Measurements from ENCODE around the gene SRSF2. TPM values are rescaled to one million over a fixed set of nuclear protein-coding genes. Genes with fewer than 3 reads are reported as not detected.
"Not testable (repeated sequence)": the region's sequence is repeated elsewhere in the genome, so short reads cannot be mapped to it uniquely, and the experiment has no call there.

The SRSF2 gene
- 453 and 468 TPM in 2 replicates for total RNA-seq

GRCh38 chr17:76737082-76737675 lies at the start of gene SRSF2:
Gene SRSF2 (minus strand): TSS chr17:76737331. CDS start chr17:76737160, 171 bp downstream.
- intact Hi-C loops (cut with micrococcal nuclease) = loop anchor here (1.0 to 5.0 kb wide), 8 partner anchors 11 to 1395 kb away; partner anchors contain the start of genes JMJD6, METTL23, SEC14L1 and TMC8

- intact Hi-C loops (cut with micrococcal nuclease) = no loop called here
Measured at GRCh38 chr17:76784926-76785325, 47.8 kb upstream of the SRSF2 start.

GRCh38 chr17:76783146-76783545 lies 46.0 kb upstream of the SRSF2 start:
- intact Hi-C loops (cut with micrococcal nuclease) = no loop called here

- intact Hi-C loops (cut with micrococcal nuclease) = no loop called here
Measured at GRCh38 chr17:76781056-76781982, 44.2 kb upstream of the SRSF2 start.

- intact Hi-C loops (cut with micrococcal nuclease) = no loop called here
Measured at GRCh38 chr17:76775021-76775600, 38.0 kb upstream of the SRSF2 start.

- intact Hi-C loops (cut with micrococcal nuclease) = no loop called here
Measured at GRCh38 chr17:76772842-76773525, 35.9 kb upstream of the SRSF2 start.

- intact Hi-C loops (cut with micrococcal nuclease) = no loop called here
Measured at GRCh38 chr17:76758570-76758969, 21.4 kb upstream of the SRSF2 start.

- intact Hi-C loops (cut with micrococcal nuclease) = no loop called here
Measured at GRCh38 chr17:76757256-76757655, 20.1 kb upstream of the SRSF2 start.

- intact Hi-C loops (cut with micrococcal nuclease) = no loop called here
Measured at GRCh38 chr17:76755285-76755684, 18.2 kb upstream of the SRSF2 start.

GRCh38 chr17:76753061-76753961 lies 16.2 kb upstream of the SRSF2 start:
- intact Hi-C loops (cut with micrococcal nuclease) = loop anchor here (1.0 kb wide), 2 partner anchors 15 to 38 kb away; partner anchors contain the start of gene MFSD11

GRCh38 chr17:76752006-76752405 lies 14.9 kb upstream of the SRSF2 start:
- intact Hi-C loops (cut with micrococcal nuclease) = no loop called here

GRCh38 chr17:76751416-76751993 lies 14.4 kb upstream of the SRSF2 start:
- intact Hi-C loops (cut with micrococcal nuclease) = no loop called here

GRCh38 chr17:76748657-76749056 lies 11.5 kb upstream of the SRSF2 start:
- intact Hi-C loops (cut with micrococcal nuclease) = no loop called here

- intact Hi-C loops (cut with micrococcal nuclease) = no loop called here
Measured at GRCh38 chr17:76747716-76748363, 10.7 kb upstream of the SRSF2 start.

GRCh38 chr17:76745785-76746184 lies 8.7 kb upstream of the SRSF2 start:
- intact Hi-C loops (cut with micrococcal nuclease) = not testable (repeated sequence)

GRCh38 chr17:76744747-76745146 lies 7.6 kb upstream of the SRSF2 start:
- intact Hi-C loops (cut with micrococcal nuclease) = no loop called here

- intact Hi-C loops (cut with micrococcal nuclease) = no loop called here
Measured at GRCh38 chr17:76742958-76743357, 5.8 kb upstream of the SRSF2 start.

GRCh38 chr17:76740329-76741118 lies 3.4 kb upstream of the SRSF2 start:
- intact Hi-C loops (cut with micrococcal nuclease) = no loop called here
